Forelimb muscle (tissue), 1 donor: Measurements from ENCODE around the gene PLEKHJ1. TPM values are rescaled to one million over a fixed set of nuclear protein-coding genes. Genes with fewer than 3 reads are reported as not detected.
"Not testable (repeated sequence)": the region's sequence is repeated elsewhere in the genome, so short reads cannot be mapped to it uniquely, and the experiment has no call there.

Experiments
- DNase-seq: peaks from one replicate; pipeline ENCODE4 v3.0.0-alpha.2; 2013; ENCODE audit warnings: low read depth
- polyA plus RNA-seq: library from polyadenylated mRNA; unstranded; fragments of 120-200 nt; gene quantifications from one replicate; pipeline ENCODE4 v1.2.1, GENCODE V29; 2013; ENCODE audit not compliant: insufficient read length

PLEKHJ1 gene, protein sequence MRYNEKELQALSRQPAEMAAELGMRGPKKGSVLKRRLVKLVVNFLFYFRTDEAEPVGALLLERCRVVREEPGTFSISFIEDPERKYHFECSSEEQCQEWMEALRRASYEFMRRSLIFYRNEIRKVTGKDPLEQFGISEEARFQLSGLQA
- 64.0 TPM for polyA plus RNA-seq

DNA sequence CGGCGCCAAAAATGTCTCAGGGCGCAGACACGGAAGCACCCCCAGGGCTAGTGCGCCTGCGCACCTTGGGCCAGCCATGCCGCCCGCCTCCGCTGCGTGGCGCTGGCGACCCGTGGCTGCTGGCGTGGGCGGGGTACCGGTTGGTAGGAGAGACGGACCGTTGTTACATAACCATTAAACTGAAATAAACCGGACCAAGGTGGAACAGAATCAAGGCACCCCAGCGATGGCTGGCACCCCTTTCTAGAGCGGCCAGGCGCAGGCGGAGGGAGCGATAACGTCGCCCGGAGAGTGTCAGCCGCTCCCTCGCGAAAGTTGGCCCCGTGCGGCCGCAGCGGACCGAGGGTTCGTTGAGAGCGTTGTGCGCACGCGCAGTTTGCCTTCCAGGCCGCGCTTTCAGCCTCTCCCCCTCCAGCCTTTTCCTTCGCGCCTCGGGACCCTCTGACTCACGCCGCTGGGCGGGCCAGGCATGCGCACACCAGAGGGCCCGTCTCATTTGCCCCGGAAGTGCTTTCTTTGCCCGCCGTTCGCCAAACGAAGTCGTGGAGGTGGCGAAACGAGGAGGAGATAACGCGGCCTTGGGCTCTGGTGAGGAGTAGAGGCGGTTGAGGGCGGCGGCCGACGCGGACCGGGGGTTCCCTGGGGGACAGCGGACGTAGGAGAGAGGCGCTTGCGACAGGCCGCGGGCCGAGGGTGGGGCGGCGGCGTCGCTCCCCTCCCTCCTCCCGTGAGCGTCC is at the start of gene PLEKHJ1, which contains the start of gene SF3A2:
Gene PLEKHJ1, minus strand, starts transcription at position 16 of the 737 bp plus-strand sequence. CDS start 81 bp downstream, outside the sequence.
Gene SF3A2, plus strand, starts transcription at position 511 of the 737 bp plus-strand sequence. CDS start 6,595 bp downstream, outside the sequence.
- peak; percentile 95 for DNase-seq

DNA sequence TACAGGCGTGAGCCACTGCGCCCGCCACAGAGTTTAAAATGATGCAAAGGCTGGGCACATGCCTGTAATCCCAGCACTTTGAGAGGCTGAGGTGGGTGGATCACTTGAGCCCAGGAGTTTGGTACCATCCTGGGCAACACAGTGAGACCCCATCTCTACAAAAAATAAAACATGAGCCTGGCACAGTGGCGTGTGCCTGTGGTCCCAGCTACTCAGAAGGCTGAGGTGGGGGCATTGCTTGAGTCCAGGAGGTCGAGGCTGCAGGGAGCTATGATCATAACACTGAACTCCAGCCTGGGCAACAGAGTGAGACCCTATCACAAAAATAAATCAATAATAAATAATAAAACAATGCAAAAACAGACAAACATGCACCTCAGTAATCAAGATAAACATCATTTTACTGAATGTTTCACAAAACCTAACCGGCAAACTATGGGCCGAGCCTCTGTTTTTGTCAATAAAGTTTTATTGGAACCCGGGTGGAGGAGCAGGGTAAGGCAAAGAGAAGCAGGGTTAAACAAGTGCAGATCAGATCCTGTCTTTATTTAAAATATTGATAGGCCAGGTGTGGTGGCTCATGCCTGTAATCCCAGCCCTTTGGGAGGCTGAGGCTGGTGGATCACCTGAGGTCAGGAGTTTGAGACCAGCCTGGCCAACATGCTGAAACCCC is 47.8 kb upstream of the PLEKHJ1 start:
- no peak for DNase-seq

DNA sequence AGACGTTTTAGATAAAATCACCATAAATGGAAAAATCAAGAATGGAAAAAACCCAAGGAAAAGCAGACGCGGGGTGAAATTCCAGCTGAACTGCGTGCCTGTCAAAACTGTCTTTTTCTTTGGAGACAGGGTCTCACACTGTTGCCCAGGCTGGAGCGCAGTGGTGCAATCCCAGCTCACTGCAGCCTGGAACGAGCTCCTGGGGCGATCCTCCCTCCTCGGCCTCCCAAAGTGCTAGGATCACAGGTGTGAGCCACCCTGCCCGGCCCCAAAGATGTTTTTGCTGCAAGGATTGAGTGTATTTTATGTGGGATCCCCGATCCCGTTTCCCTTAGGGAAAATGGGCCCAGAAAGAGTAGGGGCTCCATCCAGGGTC is 46.7 kb upstream of the PLEKHJ1 start:
- DNase-seq: no peak

DNA sequence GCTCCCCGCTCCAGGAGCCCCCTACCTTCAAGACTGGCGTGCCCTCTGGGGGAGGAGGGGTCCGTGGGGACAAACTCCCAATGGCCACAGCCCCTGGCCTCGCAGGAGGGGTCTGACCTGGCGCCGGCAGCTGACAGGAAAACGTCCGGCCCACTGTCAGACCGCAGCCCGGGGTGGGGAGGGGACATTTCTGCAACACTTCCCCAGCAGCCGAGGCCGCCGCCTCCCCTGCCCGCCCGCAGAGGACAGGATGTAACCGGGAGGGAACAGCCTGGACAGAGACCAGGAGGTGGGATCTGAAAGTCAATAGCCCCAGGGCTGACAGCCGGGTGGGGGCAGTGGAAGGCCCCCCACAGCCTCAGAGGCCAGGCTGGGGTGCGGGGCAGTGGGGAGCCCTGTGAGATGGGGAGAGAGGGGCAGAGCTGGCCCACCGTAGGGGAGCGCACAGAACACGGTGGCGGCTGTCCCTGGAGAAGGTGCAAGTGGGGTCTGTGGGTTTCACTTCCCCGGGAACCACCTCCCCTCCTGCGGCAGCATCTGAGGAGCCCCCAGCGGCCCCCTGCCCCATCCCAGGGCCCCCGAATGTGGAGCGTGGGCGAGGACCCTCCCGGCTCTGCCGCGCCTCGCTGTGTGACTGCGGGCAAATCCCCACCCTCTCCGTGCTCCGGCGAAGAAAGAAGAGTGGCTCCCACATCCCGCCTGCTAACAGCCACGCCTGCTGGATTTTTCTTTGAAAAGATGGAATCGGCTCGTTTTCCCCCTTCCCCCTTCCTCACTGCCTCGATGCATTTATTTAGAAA is 46.1 kb upstream of the PLEKHJ1 start, which contains the start of gene PEAK3:
Gene PEAK3, minus strand, starts transcription at position 114 of the 800 bp plus-strand sequence. CDS start 1,244 bp downstream, outside the sequence.
- no peak for DNase-seq

DNA sequence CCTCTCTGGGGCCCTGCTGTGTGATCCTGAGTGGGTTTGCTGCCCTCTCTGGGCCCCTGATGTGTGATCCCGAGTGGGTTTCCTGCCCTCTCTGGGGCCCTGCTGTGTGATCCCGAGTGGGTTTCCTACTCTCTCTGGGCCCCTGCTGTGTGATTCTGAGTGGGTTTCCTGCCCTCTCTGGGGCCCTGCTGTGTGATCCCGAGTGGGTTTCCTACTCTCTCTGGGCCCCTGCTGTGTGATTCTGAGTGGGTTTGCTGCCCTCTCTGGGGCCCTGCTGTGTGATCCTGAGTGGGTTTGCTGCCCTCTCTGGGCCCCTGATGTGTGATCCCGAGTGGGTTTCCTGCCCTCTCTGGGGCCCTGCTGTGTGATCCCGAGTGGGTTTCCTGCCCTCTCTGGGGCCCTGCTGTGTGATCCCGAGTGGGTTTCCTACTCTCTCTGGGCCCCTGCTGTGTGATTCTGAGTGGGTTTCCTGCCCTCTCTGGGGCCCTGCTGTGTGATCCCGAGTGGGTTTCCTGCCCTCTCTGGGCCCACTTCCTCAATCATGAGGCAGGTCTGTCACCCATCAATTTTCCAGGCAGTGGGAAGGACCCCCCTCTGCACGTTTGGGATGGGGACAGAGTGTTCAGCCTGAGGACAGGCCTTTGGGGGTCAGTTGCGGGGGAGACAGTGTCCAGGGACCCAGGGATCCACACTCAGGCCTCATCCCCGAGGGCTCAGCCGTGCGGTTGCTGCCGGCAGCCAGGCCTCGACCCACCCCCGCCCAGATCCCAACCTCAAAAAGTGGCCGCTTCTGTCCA is 45.3 kb upstream of the PLEKHJ1 start:
- DNase-seq: not testable (repeated sequence)

DNA sequence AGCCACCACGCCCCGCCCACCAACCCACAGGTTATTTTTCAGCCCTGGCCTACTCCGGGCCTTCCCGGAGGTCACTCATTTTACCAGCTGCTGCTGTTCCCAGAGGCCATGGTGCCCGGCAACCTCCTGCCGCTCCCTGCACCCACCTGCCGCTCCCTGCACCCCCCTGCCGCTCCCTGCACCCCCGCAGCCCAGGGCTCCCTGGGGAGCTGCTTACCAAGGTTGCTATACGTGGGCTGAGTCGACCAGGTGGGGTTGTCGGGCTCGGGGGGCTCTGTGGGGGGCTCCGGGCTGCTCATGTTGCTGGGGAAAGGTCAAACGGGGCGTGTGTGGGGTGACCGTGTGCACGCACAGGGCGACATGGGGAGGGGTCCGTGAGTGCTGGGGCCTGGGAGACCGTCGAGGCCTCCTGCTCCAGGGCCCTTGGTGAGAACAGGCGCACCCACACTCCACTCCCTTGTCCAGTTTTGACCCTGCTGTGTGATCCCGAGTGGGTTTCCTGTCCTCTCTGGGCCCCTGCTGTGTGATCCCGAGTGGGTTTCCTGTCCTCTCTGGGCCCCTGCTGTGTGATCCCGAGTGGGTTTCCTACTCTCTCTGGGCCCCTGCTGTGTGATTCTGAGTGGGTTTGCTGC is 44.6 kb upstream of the PLEKHJ1 start:
- no peak for DNase-seq

DNA sequence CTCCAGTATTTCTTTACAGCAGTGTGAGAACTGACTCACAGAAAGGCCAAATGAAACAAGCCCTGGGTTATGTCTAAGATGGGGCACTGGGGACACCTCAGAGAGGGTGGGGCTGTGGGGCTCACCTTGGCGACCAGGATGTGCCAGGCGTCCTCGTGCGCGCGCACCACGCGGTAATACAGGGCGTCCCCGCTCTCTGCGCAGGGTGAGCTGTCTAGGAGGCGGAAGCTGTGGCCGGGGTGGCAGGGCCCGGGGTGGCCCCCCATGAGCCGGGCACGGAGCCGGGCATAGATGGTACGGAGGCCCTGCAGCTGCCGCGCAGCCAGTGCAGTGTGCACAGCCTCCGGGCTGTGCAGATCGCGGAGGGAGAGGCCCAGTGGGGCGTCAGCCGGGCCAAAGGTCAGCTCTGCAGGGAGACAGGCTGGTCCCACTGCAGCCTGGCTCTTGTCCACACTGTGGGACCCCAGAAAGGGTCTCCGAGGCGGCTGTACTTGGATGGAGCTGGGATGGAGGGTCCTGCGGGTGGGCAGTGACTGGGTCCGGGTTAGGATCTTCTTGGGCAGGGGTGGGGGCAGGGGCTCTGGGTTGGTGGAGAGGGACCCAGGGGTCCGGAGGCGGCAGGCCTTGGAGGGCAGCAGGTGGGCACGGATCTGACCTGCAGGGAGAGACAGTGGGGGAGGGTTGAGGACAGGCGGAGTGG is 42.5 kb upstream of the PLEKHJ1 start:
- no peak for DNase-seq

DNA sequence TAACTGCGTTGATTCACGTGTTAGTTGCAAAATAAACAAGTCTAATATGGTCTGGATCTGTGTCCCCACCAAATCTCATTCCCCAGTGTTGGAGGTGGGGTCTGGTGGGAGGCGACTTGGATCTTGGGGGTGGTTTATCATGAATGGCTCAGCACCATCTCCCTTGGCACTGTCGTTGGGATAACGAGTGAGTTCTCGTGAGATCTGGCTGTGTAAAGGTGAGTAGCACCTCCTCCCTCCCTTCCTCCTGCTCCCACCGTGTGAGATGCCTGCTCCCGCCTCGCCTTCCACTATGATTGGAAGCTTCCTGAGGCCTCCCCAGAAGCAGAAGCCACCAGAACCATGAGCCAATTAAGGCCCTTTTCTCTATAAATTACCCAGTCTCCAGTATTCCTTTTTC is 41.0 kb upstream of the PLEKHJ1 start:
- DNase-seq: no peak

DNA sequence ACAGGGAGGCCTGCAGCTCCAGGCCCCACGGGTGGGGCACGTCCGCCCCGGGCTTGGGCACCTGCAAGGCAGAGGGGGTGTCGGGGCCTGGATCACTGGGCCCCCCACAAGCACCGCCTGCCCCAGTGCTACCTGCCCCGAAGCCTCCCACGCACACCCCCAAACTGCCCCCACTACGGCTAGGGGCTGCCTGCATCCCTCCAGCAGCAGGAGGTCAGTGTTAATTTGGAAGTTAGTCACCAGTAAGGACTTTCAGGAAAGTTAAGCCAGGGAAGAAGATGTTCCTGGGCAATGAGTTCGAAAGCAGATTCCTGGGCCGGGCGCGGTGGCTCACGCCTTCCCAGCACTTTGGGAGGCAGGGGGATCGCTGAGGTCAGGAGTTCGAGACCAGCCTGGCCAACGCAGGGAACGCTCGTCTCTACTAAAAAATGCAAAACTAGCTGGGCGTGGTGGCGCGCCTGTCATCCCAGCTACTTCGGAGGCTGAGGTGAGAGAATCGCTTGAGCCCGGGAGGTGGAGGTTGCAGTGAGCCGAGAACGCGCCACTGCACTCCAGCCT is 40.4 kb upstream of the PLEKHJ1 start:
- no peak for DNase-seq

DNA sequence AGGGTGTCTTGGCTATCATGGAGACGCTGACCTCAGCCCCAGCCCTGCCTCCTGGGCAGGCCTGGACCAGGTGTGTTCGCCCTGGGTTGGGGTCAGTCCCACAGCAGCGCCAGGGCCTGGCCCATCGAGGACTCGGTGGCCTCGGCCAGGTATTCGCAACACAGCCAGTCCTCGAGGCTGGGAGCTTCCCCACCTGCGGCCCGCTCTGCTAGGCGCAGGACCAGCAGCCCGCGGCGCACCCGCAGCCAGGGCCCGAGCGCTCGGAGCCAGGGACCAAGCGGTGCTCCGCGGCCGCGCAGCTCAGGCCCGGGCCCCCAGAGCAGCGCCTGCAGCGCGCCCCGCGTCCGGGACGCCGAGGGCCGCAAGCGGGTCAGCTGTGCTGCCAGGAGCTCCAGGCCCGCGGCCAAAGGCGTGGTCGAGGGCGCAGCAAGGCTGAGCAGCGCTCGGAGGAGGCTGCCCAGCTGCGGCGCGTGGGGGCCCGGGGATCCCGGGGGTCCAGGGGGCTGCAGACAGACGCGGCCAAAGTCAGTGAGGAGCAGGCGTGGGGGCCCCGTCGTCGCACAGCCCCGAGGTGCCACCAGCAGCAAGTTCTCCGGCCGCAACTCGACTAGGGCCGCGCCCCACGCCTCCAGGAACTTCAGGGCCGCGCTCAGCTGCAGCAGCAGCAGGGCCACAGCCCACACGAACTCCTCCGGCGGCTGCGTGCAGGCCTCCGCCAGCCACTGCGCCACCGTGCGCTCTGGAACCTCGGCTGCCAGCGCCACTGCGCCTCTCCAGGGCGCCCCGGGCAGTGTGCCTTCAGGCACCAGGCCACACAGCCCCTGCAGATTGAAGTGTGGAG is 39.7 kb upstream of the PLEKHJ1 start:
- DNase-seq: no peak

DNA sequence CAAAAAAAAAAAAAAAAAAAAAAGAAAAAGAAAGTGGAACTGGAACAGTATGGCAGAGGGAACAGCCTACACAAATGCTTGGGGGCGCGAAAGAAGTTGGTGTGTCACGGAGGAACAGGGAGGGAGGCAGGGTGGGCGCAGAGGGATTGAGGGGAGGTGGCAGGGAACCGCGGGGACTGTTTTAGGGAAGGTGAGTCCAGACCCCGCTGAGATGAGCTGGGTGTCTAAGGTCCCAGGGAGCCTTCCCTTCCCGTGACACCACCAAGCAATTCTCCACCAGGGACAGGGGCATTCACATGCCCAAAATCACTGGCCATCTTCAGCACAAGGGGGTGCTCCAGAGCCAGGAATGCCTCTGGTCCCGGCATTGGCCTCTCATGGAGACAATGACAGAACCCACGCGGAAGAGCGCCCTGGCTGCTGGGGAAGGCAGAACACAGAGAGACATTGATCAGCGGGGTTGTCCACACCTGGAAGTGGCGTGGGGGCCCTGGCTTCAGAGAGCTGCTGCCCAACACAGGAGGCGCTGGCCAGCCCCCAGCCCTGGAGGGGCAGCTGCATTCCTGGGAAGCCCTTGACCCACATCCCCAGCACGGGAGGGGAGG is 38.9 kb upstream of the PLEKHJ1 start:
- DNase-seq: no peak

DNA sequence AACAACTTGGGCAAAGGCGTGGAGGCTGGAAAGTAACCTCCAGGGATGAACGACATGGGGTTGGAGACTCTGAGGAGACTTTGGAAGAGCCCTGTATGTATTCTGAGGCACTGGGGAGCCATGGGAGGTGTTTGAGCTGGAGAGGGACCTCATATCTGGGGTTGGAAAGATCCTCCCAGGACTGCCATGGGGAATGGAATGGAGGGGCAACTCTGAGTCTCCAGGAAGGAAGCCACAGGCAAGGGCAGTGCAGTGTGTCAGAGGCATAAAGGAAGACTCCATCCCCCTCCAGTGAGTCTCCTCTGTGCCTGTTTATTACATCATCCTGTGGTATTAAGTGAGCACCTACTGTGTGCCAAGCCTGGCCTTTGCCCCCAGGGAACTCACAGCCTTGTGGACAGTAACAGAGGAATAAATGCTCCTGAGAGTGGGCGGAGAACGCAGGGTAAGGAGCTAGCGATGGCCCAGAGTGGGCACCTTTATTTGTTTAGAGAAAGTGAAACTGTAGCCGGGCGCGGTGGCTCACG is 38.1 kb upstream of the PLEKHJ1 start:
- DNase-seq: no peak

DNA sequence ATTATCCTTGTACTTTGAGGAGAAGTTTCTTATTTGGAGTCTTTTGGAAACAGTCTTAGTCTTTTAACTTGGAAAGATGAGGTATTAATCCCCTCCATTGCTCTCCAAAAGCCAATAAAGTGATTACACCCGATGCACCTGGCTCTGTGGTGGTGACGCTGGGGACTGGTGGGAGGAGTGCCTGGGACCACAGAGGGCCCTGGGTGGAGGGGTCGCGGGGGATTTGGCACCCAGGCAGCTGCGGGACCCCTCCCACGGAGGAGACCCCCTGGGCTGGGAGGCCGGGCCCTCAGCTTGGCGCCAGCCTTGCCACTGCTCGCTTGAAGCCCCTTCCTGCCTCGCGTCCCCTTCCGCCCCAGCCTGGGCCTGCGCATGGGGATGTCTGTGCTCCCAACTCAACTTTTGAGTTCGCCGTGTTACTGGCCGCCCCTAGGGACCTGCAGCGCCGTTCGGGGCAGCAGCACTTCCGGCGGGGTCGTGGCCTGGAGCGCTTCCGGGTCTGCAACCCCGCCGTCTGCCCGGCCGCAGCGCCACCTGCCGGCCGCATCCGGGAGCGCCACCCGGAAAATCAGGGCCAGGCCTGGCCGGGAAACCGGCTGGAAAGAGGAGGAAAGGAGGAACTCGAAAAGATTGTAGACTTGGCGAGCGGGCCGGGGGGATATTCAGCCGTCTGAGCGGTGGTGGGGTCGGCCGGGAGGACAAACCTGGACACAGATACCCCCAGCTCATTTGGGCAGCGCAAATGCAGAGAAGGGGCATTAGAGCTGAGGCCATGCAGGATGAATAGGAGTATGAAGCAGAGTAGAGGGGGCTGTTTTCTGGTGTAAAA is 37.4 kb upstream of the PLEKHJ1 start:
- no peak for DNase-seq

DNA sequence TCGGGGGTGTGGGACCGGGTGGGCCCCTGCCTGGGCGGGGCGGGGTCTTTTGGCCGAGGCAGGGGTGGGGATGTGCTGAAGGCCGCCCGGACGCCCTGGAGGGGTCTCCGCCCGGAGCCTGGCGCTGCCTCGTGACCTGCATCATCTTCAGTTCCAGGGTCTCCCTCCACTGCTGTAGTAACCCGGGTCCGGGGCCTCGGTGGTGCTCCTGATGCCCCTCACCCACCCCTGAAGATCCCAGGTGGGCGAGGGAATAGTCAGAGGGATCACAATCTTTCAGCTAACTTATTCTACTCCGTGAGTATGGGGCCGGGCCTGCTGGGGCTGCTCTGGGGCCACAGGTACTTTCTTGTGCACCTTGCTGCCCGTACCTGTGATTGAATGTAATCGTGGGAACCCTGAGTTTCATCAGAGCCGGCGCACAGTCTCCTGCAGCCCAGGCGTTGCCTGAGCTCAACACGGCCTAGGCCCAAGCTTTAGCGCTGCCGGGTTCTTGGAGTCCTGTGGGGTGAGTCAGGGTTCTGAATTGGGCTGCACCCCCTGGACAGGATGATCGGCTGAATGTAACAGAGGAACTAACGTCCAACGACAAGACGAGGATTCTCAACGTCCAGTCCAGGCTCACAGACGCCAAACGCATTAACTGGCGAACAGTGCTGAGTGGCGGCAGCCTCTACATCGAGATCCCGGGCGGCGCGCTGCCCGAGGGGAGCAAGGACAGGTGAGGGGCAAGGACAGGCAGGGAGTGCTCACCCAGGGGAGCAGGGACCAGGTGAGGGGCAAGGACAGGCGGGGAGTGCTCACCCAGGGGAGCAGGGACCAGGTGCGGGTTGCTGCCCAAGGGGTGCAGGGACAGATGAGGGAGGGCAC is 35.3 kb upstream of the PLEKHJ1 start:
- DNase-seq: no peak

DNA sequence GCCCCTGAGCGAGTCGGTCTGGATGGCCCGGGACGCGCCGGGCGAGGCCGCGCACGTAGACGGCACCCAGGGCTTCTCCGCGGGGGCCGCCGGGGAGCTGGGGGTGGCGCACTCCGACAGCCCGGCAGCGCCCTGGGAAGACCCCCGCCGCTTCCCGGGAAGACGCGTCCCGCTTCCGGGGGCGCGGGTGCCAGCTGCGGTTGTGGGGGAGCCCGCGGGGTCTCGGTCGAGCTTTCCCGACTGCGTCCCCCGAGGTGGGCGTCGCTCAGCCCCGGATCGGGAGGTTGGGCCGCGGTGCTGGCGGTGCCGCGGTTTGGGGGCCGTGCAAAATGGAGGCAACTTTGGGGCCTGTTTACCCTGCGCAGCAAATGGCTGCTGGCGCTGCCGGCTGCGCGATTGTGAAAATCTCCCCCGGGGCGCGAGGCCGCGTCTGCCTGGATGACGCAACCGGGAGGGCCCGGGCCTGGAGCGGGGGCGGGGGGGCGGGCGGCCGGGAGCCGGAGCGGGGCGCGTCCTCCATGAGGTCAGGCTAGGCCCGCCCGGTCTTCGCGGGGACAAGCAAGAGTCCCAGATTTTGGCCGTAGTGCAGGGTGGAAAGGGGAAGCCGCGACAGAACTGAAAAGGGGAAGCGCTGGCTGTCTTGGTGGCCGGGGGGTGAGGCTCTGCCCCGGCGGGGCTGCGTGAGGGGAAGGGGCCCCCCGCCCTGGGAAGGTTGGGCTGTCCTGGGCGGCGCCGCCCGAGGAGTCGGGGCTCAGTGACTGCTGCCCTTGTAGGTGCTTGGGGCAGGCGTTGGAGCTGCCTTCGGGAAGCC is 34.5 kb upstream of the PLEKHJ1 start:
- DNase-seq: peak; percentile 55
